Transverse colon (tissue), 4 donors: Measurements from ENCODE around the gene THAP4.
A peak's percentile ranks its signal among the peaks of the same experiment; 100 is the strongest.

Source experiments
- CTCF ChIP-seq, 5 experiments: fragments of 200-600 bp in 3 of 5; fragments of 450-650 bp in 2 of 5; sonication (generic) in 3 of 5; IDR thresholded peaks; 1 replicate in 2 of 5; 2 replicates in 3 of 5; pipeline ENCODE4 v1.5.1; 2016 to 2017; ENCODE audit warnings: antibody characterized with exemption in 5 of 5, inconsistent platforms in 3 of 5, mild to moderate bottlenecking in 2 of 5, moderate library complexity in 1 of 5
- POLR2AphosphoS5 ChIP-seq, 3 donors: sonication (generic); formaldehyde crosslinking; IDR thresholded peaks; one replicate each; pipeline ENCODE4 v1.6.1; 2016; ENCODE audit warnings: antibody characterized with exemption in 3 of 3

GRCh38 chr2:241612156-241613016 lies 24.6 kb downstream of the THAP4 start:
- TF ChIP-seq CTCF (IDR thresholded peaks at IDR 0.05) (no peak), POLR2AphosphoS5 (IDR thresholded peaks at IDR 0.05) (peak in 1 of 3 donors; percentile 20)
